Coronary artery (tissue), 2 donors: ENCODE measurements around the gene RABGGTA.

Experiments used
- DNase-seq: peaks from one replicate; pipeline ENCODE4 v3.0.0-alpha.2; 2017; ENCODE audit warnings: low spot score
- H3K27ac ChIP-seq, 2 donors: fragments of 200-600 bp; sonication (generic); one replicate each; pipeline ENCODE4 v1.5.1; 2016 to 2019
- H3K4me3 ChIP-seq: fragments of 200-600 bp; sonication (generic); 2 replicates; pipeline ENCODE4 v1.5.1; 2016; ENCODE audit warnings: mild to moderate bottlenecking, moderate library complexity
- TF ChIP-seq, protein P1 (sequence below): fragments of 200-600 bp; sonication (generic); IDR thresholded peaks from one replicate; pipeline ENCODE4 v1.5.1; 2019; ENCODE audit warnings: antibody characterized with exemption

The RABGGTA gene

DNA sequence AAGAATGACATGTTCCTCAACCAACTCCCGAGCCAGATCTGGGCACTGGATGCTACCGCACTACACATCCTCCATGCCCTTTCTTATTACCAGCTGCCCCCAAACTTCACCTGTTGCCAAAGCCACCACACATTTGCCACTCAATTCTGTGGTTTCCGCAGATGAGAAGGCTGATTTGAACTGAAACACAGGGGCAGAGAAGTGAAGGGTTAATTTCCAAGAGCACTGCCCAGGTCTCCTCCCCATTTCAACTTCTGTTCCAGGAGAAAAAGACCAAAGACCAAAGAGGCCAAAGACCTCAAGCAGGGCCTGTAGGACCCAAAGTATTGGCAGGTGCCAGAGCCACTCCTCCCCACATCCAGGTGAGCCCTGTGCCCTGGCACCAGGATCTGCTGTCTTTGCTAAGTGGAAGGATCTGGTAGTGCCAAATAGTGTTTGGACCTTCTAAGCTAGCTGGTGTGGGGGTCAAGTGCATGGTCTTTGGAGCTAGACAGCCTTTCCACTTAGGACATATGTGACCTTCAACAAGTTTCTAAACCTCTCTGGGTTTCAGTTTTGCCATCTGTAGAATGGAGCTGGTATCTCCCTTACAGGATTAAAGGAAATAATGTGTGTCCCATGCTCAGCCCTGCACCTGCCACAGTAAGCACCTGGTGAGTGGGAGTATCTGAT is 20.2 kb upstream of the RABGGTA start:
- no peak for DNase-seq
- TF ChIP-seq, protein P1, sequence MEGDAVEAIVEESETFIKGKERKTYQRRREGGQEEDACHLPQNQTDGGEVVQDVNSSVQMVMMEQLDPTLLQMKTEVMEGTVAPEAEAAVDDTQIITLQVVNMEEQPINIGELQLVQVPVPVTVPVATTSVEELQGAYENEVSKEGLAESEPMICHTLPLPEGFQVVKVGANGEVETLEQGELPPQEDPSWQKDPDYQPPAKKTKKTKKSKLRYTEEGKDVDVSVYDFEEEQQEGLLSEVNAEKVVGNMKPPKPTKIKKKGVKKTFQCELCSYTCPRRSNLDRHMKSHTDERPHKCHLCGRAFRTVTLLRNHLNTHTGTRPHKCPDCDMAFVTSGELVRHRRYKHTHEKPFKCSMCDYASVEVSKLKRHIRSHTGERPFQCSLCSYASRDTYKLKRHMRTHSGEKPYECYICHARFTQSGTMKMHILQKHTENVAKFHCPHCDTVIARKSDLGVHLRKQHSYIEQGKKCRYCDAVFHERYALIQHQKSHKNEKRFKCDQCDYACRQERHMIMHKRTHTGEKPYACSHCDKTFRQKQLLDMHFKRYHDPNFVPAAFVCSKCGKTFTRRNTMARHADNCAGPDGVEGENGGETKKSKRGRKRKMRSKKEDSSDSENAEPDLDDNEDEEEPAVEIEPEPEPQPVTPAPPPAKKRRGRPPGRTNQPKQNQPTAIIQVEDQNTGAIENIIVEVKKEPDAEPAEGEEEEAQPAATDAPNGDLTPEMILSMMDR = no peak
- H3K4me3 ChIP-seq = no peak overlapping the region
- no peak overlapping the region for H3K27ac ChIP-seq

GRCh38 chr14:24290746-24291145 is 19.3 kb upstream of the RABGGTA start:
- TF ChIP-seq, protein P1 = no peak

DNA sequence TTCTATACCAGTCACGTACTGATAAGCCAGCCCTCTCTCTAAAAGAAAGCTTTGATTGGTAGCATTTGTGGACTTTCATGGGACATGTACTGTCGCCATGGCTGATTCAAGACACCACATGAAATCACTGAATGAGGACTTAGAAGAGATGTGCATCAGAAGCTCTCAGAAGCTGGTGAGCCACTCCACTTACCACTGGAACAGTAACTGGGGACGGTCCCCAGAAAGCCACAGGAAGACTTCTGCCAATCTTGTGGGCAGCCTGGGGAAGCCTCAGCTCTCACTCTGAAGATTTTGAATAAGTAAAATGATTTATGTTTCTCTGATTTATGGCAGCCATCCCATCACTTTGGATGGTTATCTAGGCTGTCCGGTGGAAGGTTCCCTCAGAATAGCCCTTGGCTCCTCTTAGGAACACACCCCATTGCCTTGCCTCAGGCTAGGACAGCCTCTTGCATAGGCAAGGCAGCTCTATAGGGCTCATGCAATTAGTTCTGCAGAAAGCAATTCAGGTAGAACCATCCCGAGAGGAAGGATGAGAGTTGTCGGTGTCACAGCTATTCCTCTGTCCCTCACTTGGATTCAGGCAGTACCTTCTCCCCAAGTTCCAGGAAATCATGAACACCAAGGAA is 18.4 kb upstream of the RABGGTA start:
- Histone ChIP-seq H3K4me3 (no peak overlapping the region), H3K27ac (no peak overlapping the region)

More at GRCh38 chr14:24290746-24291145, 19.3 kb upstream of the RABGGTA start:
- Histone ChIP-seq H3K4me3 (no peak overlapping the region), H3K27ac (no peak overlapping the region)
- no peak for DNase-seq

DNA sequence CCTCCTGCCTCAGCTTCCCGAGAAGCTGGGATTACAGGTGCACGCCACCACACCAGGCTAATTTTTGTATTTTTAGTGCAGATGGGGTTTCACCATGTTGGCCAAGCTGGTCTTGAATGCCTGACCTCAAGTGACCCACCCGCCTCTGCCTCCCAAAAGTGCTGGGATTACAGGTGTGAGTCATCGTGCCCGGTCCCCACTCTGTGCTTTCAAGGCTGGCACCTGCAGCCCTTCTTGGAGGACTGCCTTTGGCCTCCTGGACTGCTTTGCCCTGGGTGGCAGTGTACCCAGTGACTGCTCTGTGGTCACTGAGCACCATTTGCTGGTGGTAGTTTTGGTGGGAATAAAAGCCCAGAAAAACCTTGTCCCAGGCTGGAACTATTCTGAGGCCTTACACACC is 15.6 kb upstream of the RABGGTA start:
- DNase-seq = no peak
- TF ChIP-seq, protein P1 = no peak
- Histone ChIP-seq H3K27ac (no peak overlapping the region), H3K4me3 (no peak overlapping the region)

More for the DNA sequence above, 18.4 kb upstream of the RABGGTA start:
- DNase-seq = no peak
- TF ChIP-seq, protein P1 = no peak

- TF ChIP-seq, protein P1 = no peak
- H3K27ac ChIP-seq = no peak overlapping the region
- DNase-seq = no peak
- H3K4me3 ChIP-seq = no peak overlapping the region
Observed at GRCh38 chr14:24285351-24285750, 14.0 kb upstream of the RABGGTA start.

DNA sequence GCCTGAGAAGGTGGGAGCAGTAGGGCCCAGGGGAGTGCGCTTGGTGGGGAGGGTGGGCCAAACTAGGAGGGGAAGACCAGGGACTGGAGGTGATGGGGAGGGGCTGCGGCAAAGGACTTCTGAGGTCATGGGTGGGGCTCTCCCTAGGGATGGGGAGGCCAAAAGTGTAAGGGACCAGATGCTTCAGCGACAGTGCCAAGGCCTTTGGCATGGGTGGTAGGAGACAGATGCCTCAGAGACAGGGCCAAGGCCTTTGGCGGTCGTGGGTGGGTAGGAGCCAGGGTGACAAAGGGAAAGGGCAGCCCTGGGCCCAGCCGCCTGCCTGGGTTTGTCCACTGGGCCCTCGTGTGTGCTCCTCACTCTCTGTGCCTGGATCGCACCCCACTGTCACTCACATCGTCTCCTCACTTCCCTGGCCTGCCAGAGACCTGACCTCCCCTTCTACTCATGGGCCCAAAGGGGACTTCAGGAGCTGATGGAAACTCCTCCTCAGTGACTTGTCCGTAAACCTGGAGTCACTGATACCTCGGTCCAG is 13.2 kb upstream of the RABGGTA start:
- H3K27ac ChIP-seq = no peak overlapping the region
- TF ChIP-seq, protein P1 = no peak
- no peak for DNase-seq
- H3K4me3 ChIP-seq = no peak overlapping the region
